ENCODE results near the gene SLC1A3. TPM values are rescaled to one million over a fixed set of nuclear protein-coding genes. Genes with fewer than 3 reads are reported as not detected.
A peak's percentile ranks its signal among the peaks of the same experiment; 100 is the strongest.

SLC1A3 gene
- total RNA-seq, 1 experiment from 2014 or later: 18.6 TPM

DNA sequence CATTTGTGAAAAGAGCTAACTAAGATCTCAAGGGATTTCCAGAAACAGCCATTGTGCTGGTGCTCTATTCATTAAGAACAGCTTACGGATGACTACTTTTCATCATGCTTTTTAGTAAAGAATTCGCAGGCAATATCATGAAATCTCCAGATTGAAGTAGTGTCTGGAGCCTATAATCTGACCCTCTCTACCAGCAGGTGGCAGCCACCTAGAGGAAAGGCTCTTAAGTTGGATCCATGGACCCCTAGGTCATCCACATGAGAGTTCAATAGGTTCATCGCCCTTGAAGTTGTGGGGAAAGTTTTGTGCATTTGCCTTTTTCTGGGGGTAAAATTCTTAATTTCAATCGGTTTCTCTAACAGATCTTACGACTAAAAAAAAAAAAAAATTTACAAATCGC is 82.3 kb downstream of the SLC1A3 start:
- peak; percentile 63 for TF ChIP-seq CTCF (conservative IDR thresholded peaks at IDR 0.05)
- no peak overlapping the region for H3K27ac Mint-ChIP-seq
- WGBS (ENCODE audit: extremely low coverage, insufficient read length, low lambda C conversion rate): no CpG with 5 or more reads among the region's 6 CpGs

More for the DNA sequence above, 82.3 kb downstream of the SLC1A3 start:
- Mint-ChIP-seq H3K27me3 (ENCODE audit: low read depth) (peaks cover 23% of the 10 kb centered on the region), H3K4me3 (peak overlapping the region in 1 of 2 experiments; percentile 45; a peak in 1 of 5 replicates), H3K4me1 (peaks cover 11 to 15% of the 10 kb centered on the region in 2 experiments), H3K9me3 (no peaks in the 10 kb centered on the region; a peak in 2 of 5 replicates), H3K36me3 (ENCODE audit: insufficient read depth in 1 of 3, low read depth in 3 of 3) (peaks cover 0 to 8% (median 4%) of the 10 kb centered on the region in 3 experiments; a peak in 3 of 7 replicates)
- no peak overlapping the region for H2BK20ac ChIP-seq (ENCODE audit: low read depth, low read length, poor library complexity, severe bottlenecking)
- H3K79me2 ChIP-seq (ENCODE audit: insufficient read depth, low read length): no peaks in the 10 kb centered on the region
- no peak overlapping the region for H3K14ac ChIP-seq (ENCODE audit: insufficient read depth, low read length)
- no peaks in the 10 kb centered on the region for H3K9me3 ChIP-seq (ENCODE audit: control insufficient read depth, low read depth, low read length)
- H2BK120ac ChIP-seq (ENCODE audit: low read depth, low read length, poor library complexity, severe bottlenecking): no peak overlapping the region
- peaks cover 11% of the 10 kb centered on the region for H3K23me2 ChIP-seq (ENCODE audit: insufficient read length, low read depth, low read length, poor library complexity, severe bottlenecking)
- H3K27ac ChIP-seq (ENCODE audit: insufficient read length, low read depth, low read length): no peak overlapping the region
- H4K8ac ChIP-seq (replicated peaks; ENCODE audit: insufficient read length, low read depth, low read length): no peak overlapping the region
- no peak for DNase-seq
- no peak overlapping the region for H3K4ac ChIP-seq (ENCODE audit: low read depth, low read length)
- H3K27me3 ChIP-seq (ENCODE audit: insufficient read depth, low read length): peaks cover 3% of the 10 kb centered on the region; the same call in 1 of the 2 replicates
- H4K20me1 ChIP-seq (ENCODE audit: control insufficient read depth, insufficient read depth, insufficient read length): no peaks in the 10 kb centered on the region
- no peak overlapping the region for H2BK12ac ChIP-seq (ENCODE audit: insufficient read length, low read depth, low read length)
- no peak overlapping the region for H2BK5ac ChIP-seq (ENCODE audit: insufficient read length, low read length)
- no peak overlapping the region for H3T11ph ChIP-seq (ENCODE audit: low read length)
- H2AK5ac ChIP-seq (ENCODE audit: insufficient read length, low read length): no peak overlapping the region
- no peak overlapping the region for H2AFZ ChIP-seq (ENCODE audit: low read length)
- no peak overlapping the region for H3K4me2 ChIP-seq (ENCODE audit: insufficient read depth, insufficient read length, low read length)
- no peak overlapping the region for H4K5ac ChIP-seq (ENCODE audit: insufficient read length, low read depth, low read length)
- no peak overlapping the region for H2BK15ac ChIP-seq (ENCODE audit: low read depth, low read length)
- no peaks in the 10 kb centered on the region for H3K79me1 ChIP-seq (ENCODE audit: insufficient read depth, low read depth, low read length, poor library complexity, severe bottlenecking)
- no peak overlapping the region for H3K9ac ChIP-seq (ENCODE audit: extremely low read depth, insufficient read length, low read length)
- H3K4me1 ChIP-seq (ENCODE audit: insufficient read depth, low read length): no peaks in the 10 kb centered on the region
- H3K23ac ChIP-seq (ENCODE audit: insufficient read length, low read depth, low read length): no peak overlapping the region
- no peak overlapping the region for H3K56ac ChIP-seq (ENCODE audit: insufficient read length, low read depth, low read length)
- no peak overlapping the region for H3K18ac ChIP-seq (ENCODE audit: insufficient read length, low read depth, low read length)
- H4K91ac ChIP-seq (ENCODE audit: insufficient read length, low read depth, low read length): no peak overlapping the region

Measured in H9 (cell line).